Vagina (tissue), 2 donors: ENCODE measurements around the gene TANGO2.

Source experiments
- CTCF ChIP-seq, 3 experiments: fragments of 450-650 bp in 2 of 3; fragments of 200-600 bp in 1 of 3; sonication (generic) in 1 of 3; IDR thresholded peaks; one replicate each; pipeline ENCODE4 v1.5.1; 2017 to 2019; ENCODE audit warnings: antibody characterized with exemption in 3 of 3, mild to moderate bottlenecking in 2 of 3, moderate library complexity in 2 of 3
- POLR2A ChIP-seq, 2 donors: fragments of 450-650 bp; IDR thresholded peaks; one replicate each; pipeline ENCODE4 v1.6.1; 2017; ENCODE audit warnings: antibody characterized with exemption in 2 of 2, mild to moderate bottlenecking in 2 of 2, moderate library complexity in 2 of 2

GRCh38 chr22:20084547-20085413 is 63.9 kb downstream of the TANGO2 start:
- TF ChIP-seq POLR2A (IDR thresholded peaks at IDR 0.05) (no peak), CTCF (IDR thresholded peaks at IDR 0.05) (no peak)
